PC-3 (cell line): ENCODE data around the gene ERP44.

ENCODE experiments used
- EZH2 ChIP-seq: fragments of 300-600 bp; sonication (generic); IDR thresholded peaks from one replicate; pipeline ENCODE4 v1.6.1; 2017; ENCODE audit warnings: antibody characterized with exemption, mild to moderate bottlenecking, low read length; ENCODE audit not compliant: unreplicated experiment
- EZH2phosphoT487 ChIP-seq: fragments of 300-600 bp; sonication (generic); IDR thresholded peaks from 2 replicates; pipeline ENCODE4 v1.6.1; 2018; ENCODE audit warnings: mild to moderate bottlenecking, antibody characterized with exemption, low read length, borderline replicate concordance
- TF ChIP-seq, protein P1 (sequence below): fragments of 300-600 bp; sonication (generic); conservative IDR thresholded peaks from 2 replicates; pipeline ENCODE4 v1.5.1; 2017; ENCODE audit warnings: antibody characterized with exemption, low read depth, mild to moderate bottlenecking, low read length

DNA sequence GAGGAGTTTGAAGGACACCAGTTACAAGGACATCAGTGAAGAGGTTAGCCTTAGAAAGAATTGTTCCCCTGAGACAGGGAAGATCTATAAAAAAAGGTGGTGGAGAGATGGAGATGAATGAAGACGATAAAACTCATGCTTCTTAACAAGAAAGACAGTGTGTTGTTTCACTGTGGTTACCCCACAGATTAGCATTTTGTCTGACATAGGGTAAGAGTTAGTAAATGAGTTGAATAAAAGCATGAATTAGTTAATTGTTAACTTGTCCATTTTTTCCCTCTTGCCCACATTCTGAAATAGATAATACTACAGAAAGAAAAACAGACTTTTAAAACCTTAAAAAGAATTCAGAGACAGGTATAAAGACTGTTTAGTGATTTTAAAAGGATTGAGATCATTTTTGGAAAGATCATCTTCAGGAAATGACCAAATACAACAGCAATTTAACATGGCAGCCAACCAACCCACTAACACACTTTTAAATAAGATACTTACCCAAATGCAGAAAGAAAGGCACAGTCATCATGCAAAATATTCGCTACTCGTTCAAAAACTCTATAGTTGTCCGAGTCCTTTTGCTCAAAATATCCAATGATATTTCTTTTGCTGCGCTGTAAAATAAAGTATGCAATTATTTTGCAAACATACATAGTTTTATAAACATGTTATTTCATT is 78.5 kb downstream of the ERP44 start:
- TF ChIP-seq, protein P1, sequence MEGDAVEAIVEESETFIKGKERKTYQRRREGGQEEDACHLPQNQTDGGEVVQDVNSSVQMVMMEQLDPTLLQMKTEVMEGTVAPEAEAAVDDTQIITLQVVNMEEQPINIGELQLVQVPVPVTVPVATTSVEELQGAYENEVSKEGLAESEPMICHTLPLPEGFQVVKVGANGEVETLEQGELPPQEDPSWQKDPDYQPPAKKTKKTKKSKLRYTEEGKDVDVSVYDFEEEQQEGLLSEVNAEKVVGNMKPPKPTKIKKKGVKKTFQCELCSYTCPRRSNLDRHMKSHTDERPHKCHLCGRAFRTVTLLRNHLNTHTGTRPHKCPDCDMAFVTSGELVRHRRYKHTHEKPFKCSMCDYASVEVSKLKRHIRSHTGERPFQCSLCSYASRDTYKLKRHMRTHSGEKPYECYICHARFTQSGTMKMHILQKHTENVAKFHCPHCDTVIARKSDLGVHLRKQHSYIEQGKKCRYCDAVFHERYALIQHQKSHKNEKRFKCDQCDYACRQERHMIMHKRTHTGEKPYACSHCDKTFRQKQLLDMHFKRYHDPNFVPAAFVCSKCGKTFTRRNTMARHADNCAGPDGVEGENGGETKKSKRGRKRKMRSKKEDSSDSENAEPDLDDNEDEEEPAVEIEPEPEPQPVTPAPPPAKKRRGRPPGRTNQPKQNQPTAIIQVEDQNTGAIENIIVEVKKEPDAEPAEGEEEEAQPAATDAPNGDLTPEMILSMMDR: no peak
- TF ChIP-seq EZH2phosphoT487: no peak
- TF ChIP-seq EZH2: no peak
